ENCODE measurements around the gene ATP5PD. TPM values are rescaled to one million over a fixed set of nuclear protein-coding genes. Genes with fewer than 3 reads are reported as not detected.
"Not testable (repeated sequence)": the region's sequence is repeated elsewhere in the genome, so short reads cannot be mapped to it uniquely, and the experiment has no call there.

The ATP5PD gene
- total RNA-seq, 1 donor from 2014 or later: 247 TPM

GRCh38 chr17:75012096-75012345 lies 34.7 kb downstream of the ATP5PD start:
- Histone ChIP-seq H3K4me3 (ENCODE audit: low read length in 3 of 3) (peak overlapping the region; percentile 94 to 98 (median 96)), H3K9ac (ENCODE audit: low read depth in 1 of 3, low read length in 3 of 3) (peak overlapping the region; percentile 82 to 93 (median 87)), H3K4me1 (ENCODE audit: control insufficient read depth in 3 of 3, insufficient read depth in 3 of 3, low read length in 3 of 3) (peaks cover 20 to 25% (median 24%) of the 10 kb centered on the region in 3 donors), H3K27me3 (ENCODE audit: control insufficient read depth in 3 of 3, insufficient read depth in 3 of 3, low read length in 3 of 3) (no peaks in the 10 kb centered on the region), H3K9me3 (ENCODE audit: control insufficient read depth in 3 of 3, low read length in 3 of 3) (no peaks in the 10 kb centered on the region), H3K36me3 (ENCODE audit: control insufficient read depth in 3 of 3, insufficient read depth in 3 of 3, low read length in 3 of 3) (peaks cover 5 to 9% (median 7%) of the 10 kb centered on the region in 3 donors), H3K27ac (ENCODE audit: low read depth, low read length) (peak overlapping the region; percentile 89)

DNA sequence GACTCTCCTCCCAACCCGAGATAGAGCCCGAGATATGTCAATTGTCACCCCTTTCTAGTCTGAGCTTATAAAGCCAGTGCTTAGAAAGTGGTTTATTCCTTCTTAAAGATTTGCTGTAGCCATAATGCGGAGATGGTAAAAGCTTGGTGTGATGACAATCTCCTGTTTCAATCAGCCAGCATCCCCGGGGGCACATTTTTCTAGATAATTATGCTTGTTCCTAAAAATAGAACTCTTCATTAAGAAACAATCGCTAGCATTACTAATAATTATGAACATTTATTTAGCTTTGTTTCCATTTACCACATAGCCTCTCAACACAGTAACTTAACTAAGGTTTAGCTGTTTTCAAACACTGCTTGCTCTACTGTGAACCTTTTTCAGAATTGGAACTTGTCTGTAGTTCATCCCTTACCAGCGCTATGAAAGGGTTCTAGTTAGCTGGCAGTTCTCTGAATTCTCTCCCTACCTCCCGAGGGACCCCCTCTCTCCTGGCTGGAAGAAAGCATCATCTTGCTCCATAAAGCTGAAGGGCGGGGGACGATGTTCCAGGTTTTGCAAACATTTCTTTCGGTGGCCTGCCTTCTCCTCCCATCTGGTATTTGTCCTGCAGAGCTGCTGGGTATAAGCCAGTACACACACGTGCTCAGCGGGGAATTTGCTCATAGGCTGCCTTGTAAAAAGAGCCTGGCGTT lies 35.2 kb downstream of the ATP5PD start:
- no peaks in the 10 kb centered on the region for H3K9me3 ChIP-seq (ENCODE audit: control insufficient read depth in 3 of 3, low read length in 3 of 3)
- peak overlapping the region; percentile 82 to 93 (median 87) for H3K9ac ChIP-seq (ENCODE audit: low read depth in 1 of 3, low read length in 3 of 3)
- H3K27ac ChIP-seq (ENCODE audit: low read depth, low read length): peak overlapping the region; percentile 89
- H3K4me1 ChIP-seq (ENCODE audit: control insufficient read depth in 3 of 3, insufficient read depth in 3 of 3, low read length in 3 of 3): peaks cover 20 to 25% (median 24%) of the 10 kb centered on the region in 3 donors
- peaks cover 2 to 6% (median 4%) of the 10 kb centered on the region in 3 donors for H3K36me3 ChIP-seq (ENCODE audit: control insufficient read depth in 3 of 3, insufficient read depth in 3 of 3, low read length in 3 of 3)
- H3K4me3 ChIP-seq (ENCODE audit: low read length in 3 of 3): peak overlapping the region; percentile 94 to 98 (median 96)
- no peaks in the 10 kb centered on the region for H3K27me3 ChIP-seq (ENCODE audit: control insufficient read depth in 3 of 3, insufficient read depth in 3 of 3, low read length in 3 of 3)

DNA sequence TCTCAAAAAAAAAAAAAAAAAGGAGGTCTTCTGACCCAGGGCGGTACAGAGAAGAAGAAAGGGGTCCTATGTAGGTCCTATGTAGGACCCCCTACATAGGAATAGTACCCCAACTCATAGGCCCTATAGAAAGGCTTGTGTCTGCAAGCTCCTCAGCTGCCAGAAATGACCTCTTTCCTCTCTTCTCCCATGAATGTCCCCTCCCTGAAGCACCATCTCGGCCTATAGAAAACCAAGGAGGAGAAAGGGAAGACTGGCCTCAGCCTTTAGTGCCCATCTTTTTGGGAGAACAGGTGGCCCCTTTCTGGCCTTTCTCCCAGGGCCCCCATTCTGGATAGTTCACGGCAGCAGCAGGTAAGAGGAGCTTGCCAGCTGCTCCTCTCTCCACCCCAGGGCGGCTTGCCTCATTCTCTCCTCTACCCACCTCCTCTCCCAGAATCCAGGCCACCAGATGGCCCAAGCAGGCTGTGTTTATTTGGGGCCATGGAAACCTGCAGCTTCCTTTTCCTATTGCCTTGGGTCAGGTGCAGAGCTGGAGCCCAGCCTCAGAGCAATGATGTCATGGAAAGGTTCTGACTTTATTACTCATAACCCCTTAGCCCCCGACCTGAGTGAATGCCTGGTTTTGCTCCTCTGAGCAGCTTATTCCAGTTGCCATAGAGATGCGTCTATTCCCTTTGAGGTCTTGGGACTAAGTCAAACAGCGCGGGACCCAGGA lies 35.9 kb downstream of the ATP5PD start:
- peaks cover 0 to 3% (median 2%) of the 10 kb centered on the region in 3 donors for H3K36me3 ChIP-seq (ENCODE audit: control insufficient read depth in 3 of 3, insufficient read depth in 3 of 3, low read length in 3 of 3)
- H3K9ac ChIP-seq (ENCODE audit: low read depth in 1 of 3, low read length in 3 of 3): peak overlapping the region in 1 of 3 donors; percentile 25
- peak overlapping the region; percentile 89 for H3K27ac ChIP-seq (ENCODE audit: low read depth, low read length)
- no peaks in the 10 kb centered on the region for H3K27me3 ChIP-seq (ENCODE audit: control insufficient read depth in 3 of 3, insufficient read depth in 3 of 3, low read length in 3 of 3)
- no peaks in the 10 kb centered on the region for H3K9me3 ChIP-seq (ENCODE audit: control insufficient read depth in 3 of 3, low read length in 3 of 3)
- no peak overlapping the region for H3K4me3 ChIP-seq (ENCODE audit: low read length in 3 of 3)
- H3K4me1 ChIP-seq (ENCODE audit: control insufficient read depth in 3 of 3, insufficient read depth in 3 of 3, low read length in 3 of 3): peaks cover 20 to 25% (median 24%) of the 10 kb centered on the region in 3 donors

DNA sequence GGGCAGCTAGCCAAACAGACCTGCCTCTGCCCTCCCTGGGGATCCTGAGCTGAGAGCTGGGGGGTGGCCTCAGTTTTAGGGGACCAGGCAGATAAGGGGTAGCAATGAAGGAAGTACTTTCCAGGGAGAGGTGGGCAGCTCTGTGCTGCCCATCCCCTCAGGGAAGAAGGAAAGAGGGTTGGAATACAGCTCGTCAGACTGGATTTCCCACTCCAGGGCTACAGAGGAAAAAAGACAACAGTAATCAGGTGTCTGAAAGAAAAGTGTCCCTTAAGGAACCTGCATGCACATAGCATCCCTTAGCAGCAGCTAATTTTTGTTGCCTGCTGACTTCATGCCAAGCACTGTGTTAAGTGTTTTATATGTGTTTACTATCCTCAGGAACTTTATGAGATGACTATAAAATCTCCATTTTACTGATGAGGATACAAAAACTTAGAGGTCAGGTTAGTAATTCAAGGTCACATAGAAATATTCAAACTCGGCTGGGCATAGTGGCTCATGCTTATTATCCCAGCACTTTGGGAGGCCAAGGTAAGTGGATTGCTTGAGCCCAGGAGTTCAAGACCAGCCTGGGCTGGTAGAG lies 37.5 kb downstream of the ATP5PD start:
- Histone ChIP-seq H3K9me3 (ENCODE audit: control insufficient read depth in 3 of 3, low read length in 3 of 3) (no peaks in the 10 kb centered on the region), H3K36me3 (ENCODE audit: control insufficient read depth in 3 of 3, insufficient read depth in 3 of 3, low read length in 3 of 3) (peaks cover 0 to 4% (median 3%) of the 10 kb centered on the region in 3 donors), H3K4me1 (ENCODE audit: control insufficient read depth in 3 of 3, insufficient read depth in 3 of 3, low read length in 3 of 3) (peaks cover 20 to 25% (median 24%) of the 10 kb centered on the region in 3 donors), H3K27ac (ENCODE audit: low read depth, low read length) (no peak overlapping the region), H3K4me3 (ENCODE audit: low read length in 3 of 3) (no peak overlapping the region), H3K9ac (ENCODE audit: low read depth in 1 of 3, low read length in 3 of 3) (no peak overlapping the region), H3K27me3 (ENCODE audit: control insufficient read depth in 3 of 3, insufficient read depth in 3 of 3, low read length in 3 of 3) (no peaks in the 10 kb centered on the region)

DNA sequence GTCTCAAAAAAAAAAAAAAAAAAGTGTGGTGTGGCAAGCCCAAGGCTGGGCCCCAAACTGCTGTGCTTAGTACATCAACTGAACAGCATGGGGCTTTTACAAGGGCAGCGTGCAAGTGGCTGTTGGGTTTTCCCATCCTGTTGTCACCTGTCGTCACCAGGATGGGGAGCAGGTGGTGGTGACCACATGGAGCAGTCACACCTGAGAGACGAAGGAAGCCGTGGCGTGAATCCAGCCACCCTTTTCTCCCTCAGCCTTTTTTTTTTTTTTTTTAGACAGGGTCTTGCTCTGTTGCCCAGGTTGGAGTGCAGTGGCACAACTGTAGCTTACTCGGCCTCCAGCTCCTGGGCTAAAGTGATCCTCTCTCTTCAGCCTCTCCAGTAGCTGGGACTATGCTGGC lies 38.4 kb downstream of the ATP5PD start:
- peaks cover 0 to 4% (median 3%) of the 10 kb centered on the region in 3 donors for H3K36me3 ChIP-seq (ENCODE audit: control insufficient read depth in 3 of 3, insufficient read depth in 3 of 3, low read length in 3 of 3)
- H3K4me3 ChIP-seq (ENCODE audit: low read length in 3 of 3): no peak overlapping the region
- H3K9ac ChIP-seq (ENCODE audit: low read depth in 1 of 3, low read length in 3 of 3): no peak overlapping the region
- H3K27ac ChIP-seq (ENCODE audit: low read depth, low read length): no peak overlapping the region
- H3K27me3 ChIP-seq (ENCODE audit: control insufficient read depth in 3 of 3, insufficient read depth in 3 of 3, low read length in 3 of 3): no peaks in the 10 kb centered on the region
- H3K4me1 ChIP-seq (ENCODE audit: control insufficient read depth in 3 of 3, insufficient read depth in 3 of 3, low read length in 3 of 3): peaks cover 16 to 21% (median 19%) of the 10 kb centered on the region in 3 donors
- no peaks in the 10 kb centered on the region for H3K9me3 ChIP-seq (ENCODE audit: control insufficient read depth in 3 of 3, low read length in 3 of 3)

DNA sequence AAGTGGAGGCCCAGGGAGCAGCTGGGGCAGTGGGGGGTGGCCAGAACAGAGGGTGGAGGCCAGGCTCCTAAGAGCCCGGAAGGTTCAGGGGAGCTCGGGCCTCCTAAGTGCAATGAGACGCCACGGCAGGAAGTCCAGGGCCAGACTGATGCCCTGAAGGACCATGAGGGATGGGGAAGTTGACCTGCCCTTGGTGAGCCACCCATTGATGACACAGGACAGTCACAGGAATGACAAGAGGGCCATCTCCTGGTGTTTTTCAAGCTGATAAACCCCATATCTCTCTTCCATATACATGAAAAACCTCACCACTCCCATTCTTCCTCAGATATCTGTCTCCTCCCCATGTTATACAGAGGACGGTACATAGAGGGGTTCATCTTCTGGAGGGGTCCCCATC lies 40.1 kb downstream of the ATP5PD start:
- no peaks in the 10 kb centered on the region for H3K27me3 ChIP-seq (ENCODE audit: control insufficient read depth in 3 of 3, insufficient read depth in 3 of 3, low read length in 3 of 3)
- H3K9ac ChIP-seq (ENCODE audit: low read depth in 1 of 3, low read length in 3 of 3): no peak overlapping the region
- H3K9me3 ChIP-seq (ENCODE audit: control insufficient read depth in 3 of 3, low read length in 3 of 3): no peaks in the 10 kb centered on the region
- peaks cover 4 to 9% (median 8%) of the 10 kb centered on the region in 3 donors for H3K4me1 ChIP-seq (ENCODE audit: control insufficient read depth in 3 of 3, insufficient read depth in 3 of 3, low read length in 3 of 3)
- no peak overlapping the region for H3K4me3 ChIP-seq (ENCODE audit: low read length in 3 of 3)
- H3K27ac ChIP-seq (ENCODE audit: low read depth, low read length): no peak overlapping the region
- peaks cover 0 to 10% (median 8%) of the 10 kb centered on the region in 3 donors for H3K36me3 ChIP-seq (ENCODE audit: control insufficient read depth in 3 of 3, insufficient read depth in 3 of 3, low read length in 3 of 3)

- peaks cover 0 to 14% (median 11%) of the 10 kb centered on the region in 3 donors for H3K36me3 ChIP-seq (ENCODE audit: control insufficient read depth in 3 of 3, insufficient read depth in 3 of 3, low read length in 3 of 3)
- H3K9ac ChIP-seq (ENCODE audit: low read depth in 1 of 3, low read length in 3 of 3): not testable (repeated sequence)
Observed at GRCh38 chr17:75006084-75006483, 40.7 kb downstream of the ATP5PD start.

GRCh38 chr17:75005291-75005690 lies 41.5 kb downstream of the ATP5PD start:
- Histone ChIP-seq H3K27me3 (ENCODE audit: control insufficient read depth in 3 of 3, insufficient read depth in 3 of 3, low read length in 3 of 3) (no peaks in the 10 kb centered on the region), H3K36me3 (ENCODE audit: control insufficient read depth in 3 of 3, insufficient read depth in 3 of 3, low read length in 3 of 3) (peaks cover 0 to 14% (median 11%) of the 10 kb centered on the region in 3 donors), H3K4me1 (ENCODE audit: control insufficient read depth in 3 of 3, insufficient read depth in 3 of 3, low read length in 3 of 3) (no peaks in the 10 kb centered on the region), H3K27ac (ENCODE audit: low read depth, low read length) (no peak overlapping the region), H3K9ac (ENCODE audit: low read depth in 1 of 3, low read length in 3 of 3) (no peak overlapping the region), H3K4me3 (ENCODE audit: low read length in 3 of 3) (no peak overlapping the region), H3K9me3 (ENCODE audit: control insufficient read depth in 3 of 3, low read length in 3 of 3) (no peaks in the 10 kb centered on the region)

More at GRCh38 chr17:75006084-75006483, 40.7 kb downstream of the ATP5PD start:
- H3K9me3 ChIP-seq (ENCODE audit: control insufficient read depth in 3 of 3, low read length in 3 of 3); H3K27ac ChIP-seq (ENCODE audit: low read depth, low read length); H3K4me3 ChIP-seq (ENCODE audit: low read length in 3 of 3); H3K27me3 ChIP-seq (ENCODE audit: control insufficient read depth in 3 of 3, insufficient read depth in 3 of 3, low read length in 3 of 3); H3K4me1 ChIP-seq (ENCODE audit: control insufficient read depth in 3 of 3, insufficient read depth in 3 of 3, low read length in 3 of 3): not testable (repeated sequence)

DNA sequence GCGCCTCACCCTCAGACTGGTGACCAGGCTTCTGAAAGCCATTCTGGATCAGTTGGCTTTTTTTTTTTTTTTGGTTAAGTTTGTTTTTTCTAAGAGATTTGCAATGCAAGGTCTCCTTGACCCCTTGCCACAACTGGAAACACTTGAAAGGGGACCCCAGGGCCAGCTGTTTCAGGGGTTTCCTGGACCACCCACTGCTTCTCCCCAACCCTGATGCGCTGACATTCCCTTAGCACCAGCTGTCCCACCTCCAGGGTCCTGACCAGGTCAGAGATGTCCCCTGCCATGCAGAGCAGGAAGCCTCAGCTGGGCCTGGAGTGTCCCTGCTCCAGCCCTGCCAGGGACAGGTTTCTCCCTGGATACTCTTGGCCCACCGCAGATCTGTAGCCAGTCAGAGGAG lies 42.4 kb downstream of the ATP5PD start:
- Histone ChIP-seq H3K4me1 (ENCODE audit: control insufficient read depth in 3 of 3, insufficient read depth in 3 of 3, low read length in 3 of 3) (no peaks in the 10 kb centered on the region), H3K9ac (ENCODE audit: low read depth in 1 of 3, low read length in 3 of 3) (no peak overlapping the region), H3K27me3 (ENCODE audit: control insufficient read depth in 3 of 3, insufficient read depth in 3 of 3, low read length in 3 of 3) (no peaks in the 10 kb centered on the region), H3K36me3 (ENCODE audit: control insufficient read depth in 3 of 3, insufficient read depth in 3 of 3, low read length in 3 of 3) (peaks cover 0 to 14% (median 13%) of the 10 kb centered on the region in 3 donors), H3K4me3 (ENCODE audit: low read length in 3 of 3) (no peak overlapping the region), H3K27ac (ENCODE audit: low read depth, low read length) (no peak overlapping the region), H3K9me3 (ENCODE audit: control insufficient read depth in 3 of 3, low read length in 3 of 3) (no peaks in the 10 kb centered on the region)

GRCh38 chr17:75003957-75004355 lies 42.8 kb downstream of the ATP5PD start:
- H3K36me3 ChIP-seq (ENCODE audit: control insufficient read depth in 3 of 3, insufficient read depth in 3 of 3, low read length in 3 of 3): peaks cover 0 to 14% (median 14%) of the 10 kb centered on the region in 3 donors
- H3K27me3 ChIP-seq (ENCODE audit: control insufficient read depth in 3 of 3, insufficient read depth in 3 of 3, low read length in 3 of 3): no peaks in the 10 kb centered on the region
- no peak overlapping the region for H3K27ac ChIP-seq (ENCODE audit: low read depth, low read length)
- H3K4me3 ChIP-seq (ENCODE audit: low read length in 3 of 3): no peak overlapping the region
- H3K4me1 ChIP-seq (ENCODE audit: control insufficient read depth in 3 of 3, insufficient read depth in 3 of 3, low read length in 3 of 3): no peaks in the 10 kb centered on the region
- no peaks in the 10 kb centered on the region for H3K9me3 ChIP-seq (ENCODE audit: control insufficient read depth in 3 of 3, low read length in 3 of 3)
- no peak overlapping the region for H3K9ac ChIP-seq (ENCODE audit: low read depth in 1 of 3, low read length in 3 of 3)
